ENCODE data around the gene PNMA8C.

DNA sequence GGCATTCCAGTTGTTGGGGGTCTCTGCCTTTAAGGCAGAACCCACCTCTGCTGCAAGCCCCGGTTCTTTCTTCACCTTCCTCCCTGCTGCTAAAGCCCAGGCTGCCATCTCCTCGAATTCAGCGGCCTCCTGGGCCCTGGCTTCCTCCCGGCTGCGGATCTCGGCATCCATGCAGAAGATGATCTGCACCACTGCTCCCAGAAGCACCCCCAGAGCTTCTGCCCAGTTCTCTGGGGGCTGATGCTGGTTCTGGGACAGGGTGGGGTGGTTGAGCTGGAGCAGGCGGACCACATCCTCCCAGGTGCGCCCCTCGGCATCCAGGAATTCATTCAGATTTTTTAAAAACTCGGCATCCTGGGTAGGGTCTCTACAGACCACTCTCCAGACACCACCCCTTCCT is 41.6 kb upstream of the PNMA8C start:
- TF ChIP-seq CTCF (IDR thresholded peaks at IDR 0.05) (no peak), EP300 (IDR thresholded peaks at IDR 0.05) (no peak), POLR2AphosphoS5 (IDR thresholded peaks at IDR 0.05) (no peak), POLR2A (IDR thresholded peaks at IDR 0.05) (no peak)
